NCI-H748 treated with DMSO at 0.1 percent for 48 hours (cell line): ENCODE data around the gene RNF217.
"Not testable (repeated sequence)": the region's sequence is repeated elsewhere in the genome, so short reads cannot be mapped to it uniquely, and the experiment has no call there.

Source experiments
- DNase-seq: peaks from one replicate; lab custom pipeline; 2025; lab: John Stamatoyannopoulos, UW

The RNF217 gene, protein sequence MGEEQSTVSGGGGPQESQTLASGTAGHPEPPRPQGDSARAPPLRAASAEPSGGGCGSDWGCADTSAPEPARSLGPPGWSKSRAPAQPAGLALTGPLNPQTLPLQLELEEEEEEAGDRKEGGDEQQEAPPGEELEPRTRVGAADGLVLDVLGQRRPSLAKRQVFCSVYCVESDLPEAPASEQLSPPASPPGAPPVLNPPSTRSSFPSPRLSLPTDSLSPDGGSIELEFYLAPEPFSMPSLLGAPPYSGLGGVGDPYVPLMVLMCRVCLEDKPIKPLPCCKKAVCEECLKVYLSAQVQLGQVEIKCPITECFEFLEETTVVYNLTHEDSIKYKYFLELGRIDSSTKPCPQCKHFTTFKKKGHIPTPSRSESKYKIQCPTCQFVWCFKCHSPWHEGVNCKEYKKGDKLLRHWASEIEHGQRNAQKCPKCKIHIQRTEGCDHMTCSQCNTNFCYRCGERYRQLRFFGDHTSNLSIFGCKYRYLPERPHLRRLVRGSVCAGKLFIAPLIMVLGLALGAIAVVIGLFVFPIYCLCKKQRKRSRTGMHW

DNA sequence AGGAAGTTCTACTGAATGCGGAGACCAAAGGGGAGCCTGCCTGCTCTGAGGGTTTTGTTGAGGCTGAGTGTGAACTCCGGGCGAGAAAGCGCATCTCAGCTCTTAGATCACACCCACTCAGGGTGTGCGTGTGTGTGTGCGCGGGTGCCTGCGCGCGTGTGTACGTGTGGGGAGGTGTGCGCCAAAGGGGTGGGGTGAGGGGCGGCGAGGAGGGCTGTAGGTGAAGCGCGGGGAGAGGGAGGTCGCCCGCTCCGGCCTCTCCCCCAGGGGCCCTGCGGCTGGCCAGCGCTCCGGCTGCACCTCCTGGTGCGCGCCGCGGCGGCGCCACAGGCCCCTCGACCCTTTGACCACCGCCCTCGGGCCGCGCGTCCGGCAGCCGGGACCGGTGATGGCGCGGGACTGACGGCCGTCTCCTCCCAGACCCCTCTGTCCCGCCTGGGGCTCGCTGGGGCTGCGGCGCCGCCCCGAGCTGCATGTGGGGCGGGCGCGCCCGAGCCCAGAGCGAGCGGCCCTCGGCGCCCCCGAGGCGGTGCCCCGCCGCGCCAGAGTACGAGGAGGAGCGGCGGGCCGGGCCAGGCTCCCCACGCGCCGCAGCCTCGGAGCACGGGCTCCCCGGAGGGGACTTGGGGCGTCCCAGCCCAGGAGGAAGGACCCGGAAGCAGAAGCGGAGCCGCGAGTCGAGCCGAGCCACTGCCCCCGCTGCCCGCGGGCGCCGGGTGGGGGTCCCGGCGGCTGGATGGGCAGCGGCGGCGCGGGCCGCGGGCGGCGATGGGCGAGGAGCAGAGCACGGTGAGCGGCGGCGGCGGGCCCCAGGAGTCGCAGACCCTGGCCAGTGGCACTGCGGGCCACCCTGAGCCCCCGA lies at the start of gene RNF217:
Gene RNF217, plus strand, starts transcription at position 661 of the 862 bp plus-strand sequence. Its CDS starts 108 bp downstream, at position 769.
- peak; percentile 40 for DNase-seq

DNA sequence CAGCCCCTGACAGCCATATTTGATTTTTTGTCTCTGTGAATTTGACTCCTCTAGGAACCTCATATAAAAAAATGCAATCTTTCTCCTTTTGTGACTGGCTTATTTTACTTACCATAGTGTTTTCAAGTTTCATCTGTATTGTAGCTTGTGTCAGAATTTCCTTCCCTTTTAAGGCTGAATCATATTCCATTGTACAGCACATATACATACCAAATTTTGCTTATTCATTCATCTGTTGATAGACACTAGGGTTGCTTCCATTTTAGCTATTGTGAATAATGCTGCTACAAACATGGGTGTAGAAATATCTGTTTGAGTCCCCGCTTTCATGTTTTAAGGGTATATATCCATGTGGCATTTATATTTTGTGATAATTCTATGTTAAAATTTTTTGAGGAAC lies 49.2 kb upstream of the RNF217 start:
- DNase-seq = no peak

DNA sequence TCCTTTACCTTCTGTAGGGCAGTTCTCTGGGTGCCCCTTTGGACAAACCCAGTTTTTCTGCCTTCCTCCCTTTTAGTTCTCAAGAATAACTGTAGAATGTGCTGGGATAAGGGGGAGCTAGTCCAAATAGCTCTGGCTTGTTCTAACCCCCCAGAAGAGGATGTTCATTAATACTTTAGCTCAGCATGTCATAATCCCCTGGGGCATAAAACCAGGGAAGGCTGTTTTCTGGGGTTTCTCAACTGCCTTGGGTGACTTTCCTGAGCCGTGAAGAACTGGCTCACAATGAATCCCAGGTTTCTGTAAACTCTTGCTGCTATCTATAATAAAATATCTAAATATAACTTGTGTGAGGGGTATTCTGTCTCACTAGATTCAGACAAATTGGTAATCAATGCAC lies 44.5 kb upstream of the RNF217 start:
- DNase-seq = no peak

DNA sequence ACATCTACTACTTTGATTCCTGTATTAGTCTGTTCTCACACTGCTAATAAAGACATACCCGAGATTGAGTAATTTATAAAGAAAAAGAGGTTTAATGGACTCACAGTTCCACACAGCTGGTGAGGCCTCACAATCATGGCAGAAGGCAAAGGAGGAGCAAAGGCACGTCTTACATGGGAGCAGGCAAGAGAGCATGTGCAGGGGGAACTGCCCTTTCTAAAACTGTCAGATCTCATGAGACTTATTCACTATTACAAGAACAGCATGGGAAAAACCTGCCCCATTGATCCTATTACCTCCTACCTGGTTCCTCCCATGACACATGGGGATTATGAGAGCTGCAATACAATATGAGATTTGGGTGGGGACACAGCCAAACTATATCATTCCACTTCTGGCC lies 42.5 kb upstream of the RNF217 start:
- not testable (repeated sequence) for DNase-seq

DNA sequence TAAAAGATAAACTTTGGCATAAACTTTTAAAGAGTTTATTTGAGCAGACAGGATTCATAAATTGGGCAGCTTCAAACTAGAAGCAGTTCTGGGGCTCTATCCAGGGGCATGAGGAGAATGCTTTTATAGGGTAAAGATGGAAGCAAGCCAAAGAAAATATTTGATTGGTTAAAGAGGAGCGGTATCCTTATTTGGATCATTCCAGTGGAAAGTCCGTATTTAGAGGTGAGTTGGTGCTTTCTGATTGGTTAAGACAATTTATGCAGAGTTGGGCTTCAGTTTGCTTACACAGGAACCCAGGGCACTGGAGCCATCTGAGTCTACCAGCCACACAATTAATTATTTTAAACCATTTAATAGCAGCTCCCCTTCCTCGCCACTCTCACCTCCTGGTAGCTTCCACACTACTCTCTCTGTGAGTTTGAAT lies 37.9 kb upstream of the RNF217 start:
- DNase-seq = no peak

DNA sequence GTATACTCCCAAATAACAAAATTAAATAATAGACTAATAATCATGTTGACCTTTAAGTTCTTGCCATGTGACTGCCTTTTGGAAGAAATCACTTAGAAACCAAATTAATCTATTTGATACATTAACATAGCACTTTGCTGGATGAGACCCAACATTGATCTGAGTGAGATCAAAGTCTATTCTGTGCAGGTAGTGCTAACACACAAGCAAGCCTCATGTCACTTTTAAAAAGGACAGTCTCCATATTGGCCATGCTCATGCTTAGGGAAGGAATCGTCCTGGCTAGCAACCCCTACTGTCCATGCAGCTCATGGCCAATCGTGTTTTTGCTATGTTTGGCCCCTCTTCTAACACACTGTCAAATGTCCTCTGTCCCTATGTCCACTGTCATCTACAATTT lies 35.8 kb upstream of the RNF217 start:
- DNase-seq = no peak

DNA sequence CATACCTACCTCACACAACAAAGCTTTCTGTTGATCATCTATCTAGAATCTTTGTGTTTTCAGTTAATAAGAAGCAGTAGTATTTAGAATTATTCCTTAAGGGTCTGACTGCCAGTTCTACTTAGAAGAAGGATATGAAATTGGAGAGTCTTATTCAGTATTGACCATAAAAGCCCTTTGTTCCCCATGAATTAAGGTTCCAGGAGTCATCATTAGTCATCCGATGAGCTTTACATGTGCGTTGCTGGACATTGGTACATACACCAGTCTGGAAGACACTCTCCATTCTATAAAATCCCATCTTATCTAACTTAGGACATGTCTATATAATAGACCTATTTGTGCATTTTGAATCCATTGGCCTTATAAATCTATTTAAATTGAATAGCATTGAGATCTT lies 34.4 kb upstream of the RNF217 start:
- DNase-seq = no peak

DNA sequence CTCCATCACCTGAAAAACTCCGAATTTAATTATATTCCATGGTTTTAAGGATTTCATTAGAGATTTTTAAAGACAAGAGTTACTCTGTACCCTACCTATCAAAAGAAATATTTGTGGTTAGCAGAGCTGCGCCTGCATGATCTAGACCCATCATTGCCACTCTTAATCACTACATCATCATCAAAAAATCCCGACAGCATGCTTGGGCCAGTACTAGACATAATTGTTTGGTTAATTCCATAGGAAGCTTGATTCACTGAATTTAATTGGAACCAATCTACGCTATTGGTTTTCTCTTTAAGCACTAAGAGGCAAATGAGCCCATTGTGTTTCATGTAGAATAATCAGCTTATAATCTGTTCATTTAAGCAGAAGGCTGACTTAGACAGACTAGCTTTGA lies 33.4 kb upstream of the RNF217 start:
- no peak for DNase-seq

DNA sequence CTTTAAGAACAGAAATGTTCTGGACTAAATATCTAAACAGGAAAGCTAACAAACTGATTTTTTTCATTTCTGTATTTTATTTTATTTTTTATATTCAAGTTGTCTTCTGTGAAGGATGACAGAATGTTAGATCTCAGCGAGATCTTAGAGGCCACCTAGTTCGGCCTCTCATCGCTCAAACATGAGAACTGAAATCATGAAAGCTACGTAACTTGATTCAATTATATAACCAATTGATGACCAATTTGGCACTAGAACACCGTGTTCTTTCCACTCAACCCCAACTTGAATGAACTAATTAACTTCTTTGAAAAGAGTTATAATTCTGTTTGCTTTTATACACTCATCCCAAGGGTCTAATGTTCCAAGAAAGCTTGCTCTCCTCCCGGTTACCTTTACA lies 24.6 kb upstream of the RNF217 start:
- no peak for DNase-seq

DNA sequence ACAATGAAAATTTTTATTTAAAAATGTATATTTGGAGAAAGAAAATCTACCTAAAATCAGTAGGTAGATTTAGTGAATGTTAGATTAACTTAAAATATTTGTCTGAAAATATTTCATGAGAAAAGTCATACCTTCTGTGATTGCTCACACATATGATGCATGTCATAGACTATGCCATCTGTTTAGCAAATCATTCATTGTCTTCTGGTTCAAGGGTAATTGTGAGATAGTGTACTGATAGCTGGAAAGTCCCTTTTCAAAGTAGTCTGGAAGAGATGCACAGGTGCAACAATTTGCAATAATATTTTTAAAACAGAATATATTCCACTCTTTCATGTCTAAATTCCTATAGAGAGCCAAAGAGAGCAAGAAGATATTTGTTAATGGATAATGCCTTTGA lies 21.0 kb upstream of the RNF217 start:
- DNase-seq = no peak

DNA sequence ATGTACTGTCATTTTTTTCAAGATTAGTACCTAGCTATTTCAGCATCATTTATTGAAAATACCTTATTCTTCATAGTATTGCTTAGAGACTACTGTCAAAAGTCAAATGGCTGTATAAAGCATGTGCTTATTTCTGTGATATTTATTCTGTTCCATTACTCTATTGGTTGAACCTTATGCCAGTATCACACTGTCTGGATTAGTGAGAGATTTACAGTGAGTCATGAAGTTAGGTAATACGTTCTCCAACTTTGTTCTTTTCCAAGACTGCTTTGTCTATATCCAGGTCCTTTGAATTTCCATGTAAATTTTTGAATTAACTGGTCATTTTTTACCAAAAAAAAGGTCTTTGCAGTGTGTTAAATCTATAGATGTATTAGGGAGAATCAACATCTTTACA lies 18.6 kb upstream of the RNF217 start:
- no peak for DNase-seq

DNA sequence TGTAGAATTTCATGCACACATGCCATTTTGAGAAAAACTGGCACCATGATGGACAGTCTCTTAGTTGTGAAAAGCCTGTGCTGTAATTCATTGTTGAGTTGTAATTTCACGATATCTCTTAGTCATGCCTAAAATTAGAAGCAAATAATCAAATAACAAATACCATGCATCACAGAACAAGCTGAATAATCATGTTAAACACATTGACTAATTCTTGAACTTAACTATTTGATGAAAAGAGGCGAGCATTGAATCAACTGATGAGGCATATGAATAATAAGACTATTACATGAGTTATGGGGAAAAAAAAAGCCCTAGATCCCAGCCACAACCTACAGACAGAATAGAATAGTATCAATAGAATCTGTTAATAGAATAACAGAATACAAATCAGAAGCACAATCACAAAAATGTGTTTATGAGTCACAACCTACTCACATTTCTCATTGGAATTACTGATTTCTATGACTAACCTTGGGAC lies 14.2 kb upstream of the RNF217 start:
- DNase-seq = no peak

DNA sequence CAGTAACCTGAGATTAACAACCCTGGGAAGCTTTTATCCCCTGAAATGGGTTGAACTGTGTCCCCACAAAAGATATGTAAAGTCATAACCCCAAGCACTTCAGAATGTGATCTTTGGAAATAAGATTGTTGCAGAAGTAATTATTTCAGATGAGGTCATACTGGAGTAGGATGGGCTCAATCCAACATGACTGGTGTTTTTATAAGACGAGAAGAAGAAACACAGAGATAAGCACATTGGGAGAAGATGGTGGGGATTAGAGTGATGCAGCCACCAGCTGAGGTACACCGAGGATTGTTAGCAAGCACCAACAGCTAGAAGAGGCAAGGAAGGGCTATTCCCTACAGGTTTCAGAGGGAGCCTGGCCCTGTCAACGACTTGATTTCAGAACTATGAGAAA lies 12.5 kb upstream of the RNF217 start:
- no peak for DNase-seq

DNA sequence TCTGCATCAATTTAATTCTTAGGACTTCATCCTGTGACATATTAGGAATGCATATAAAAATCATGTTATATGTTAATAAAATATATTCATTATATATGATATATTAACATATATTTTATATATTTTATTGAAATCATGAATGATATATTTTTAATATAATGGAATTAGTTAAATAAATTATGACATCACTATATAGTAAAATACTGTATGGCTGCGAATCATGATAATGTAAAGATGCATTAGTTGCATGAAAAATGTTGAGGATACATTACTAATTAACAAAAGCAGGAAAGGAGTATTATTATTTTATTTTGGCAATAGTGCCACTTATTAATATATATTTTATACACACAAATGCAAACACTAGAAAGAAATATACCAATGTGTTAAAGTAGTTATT lies 8.4 kb upstream of the RNF217 start:
- no peak for DNase-seq

DNA sequence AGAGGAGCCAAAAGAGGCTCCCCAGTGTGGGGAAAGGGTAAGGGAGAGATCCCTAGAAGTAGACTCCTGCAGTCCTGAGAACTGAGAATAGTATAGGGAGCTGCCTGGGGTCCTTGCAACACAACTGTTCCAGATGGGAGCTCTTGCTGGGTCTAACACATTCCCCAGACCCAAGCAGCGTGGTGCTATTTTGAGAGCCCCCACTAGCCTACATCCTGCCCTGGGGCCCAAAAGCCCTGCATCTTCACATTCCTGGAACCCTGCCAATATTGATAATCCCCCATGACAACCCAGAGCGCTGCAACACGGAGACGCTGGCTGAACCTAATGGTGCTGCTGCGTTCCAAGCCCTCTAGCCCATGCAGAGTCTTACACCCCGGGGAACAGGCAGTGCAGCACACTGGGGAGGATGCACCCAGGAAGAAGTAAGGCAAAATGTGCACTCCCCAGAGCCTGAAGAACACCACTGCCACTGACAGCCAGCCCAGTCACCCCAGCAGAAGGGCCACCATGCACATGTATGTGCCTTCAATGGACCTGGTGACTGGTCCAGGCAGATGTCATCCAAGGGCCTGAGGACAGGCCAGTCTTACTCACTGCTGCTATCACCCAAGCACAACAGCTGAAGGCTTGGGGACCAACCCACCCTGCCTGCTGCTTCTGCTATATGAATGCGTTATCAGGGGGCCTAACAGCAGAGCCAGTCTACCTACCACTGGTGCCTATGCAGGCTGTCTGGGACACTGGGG lies 7.0 kb upstream of the RNF217 start:
- DNase-seq = no peak

DNA sequence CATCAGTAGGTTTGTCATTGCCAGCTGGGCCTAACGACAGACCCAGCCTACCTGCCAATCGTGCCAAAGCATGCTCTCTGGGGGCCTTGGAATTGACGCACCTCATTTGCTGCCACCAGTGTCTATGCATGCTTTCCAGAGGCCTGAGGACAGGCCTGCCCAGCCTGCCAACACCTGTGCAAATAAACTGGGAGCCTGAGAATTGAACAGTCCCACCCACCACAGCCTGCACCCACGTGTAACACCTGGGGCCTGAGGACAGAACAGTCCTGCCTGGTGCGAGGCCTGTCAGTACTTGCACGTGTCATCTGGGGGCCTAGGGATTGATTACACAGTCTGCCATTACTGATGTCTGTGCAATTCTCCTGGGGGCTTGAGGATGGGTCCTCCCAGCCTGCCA lies 6.2 kb upstream of the RNF217 start:
- no peak for DNase-seq

DNA sequence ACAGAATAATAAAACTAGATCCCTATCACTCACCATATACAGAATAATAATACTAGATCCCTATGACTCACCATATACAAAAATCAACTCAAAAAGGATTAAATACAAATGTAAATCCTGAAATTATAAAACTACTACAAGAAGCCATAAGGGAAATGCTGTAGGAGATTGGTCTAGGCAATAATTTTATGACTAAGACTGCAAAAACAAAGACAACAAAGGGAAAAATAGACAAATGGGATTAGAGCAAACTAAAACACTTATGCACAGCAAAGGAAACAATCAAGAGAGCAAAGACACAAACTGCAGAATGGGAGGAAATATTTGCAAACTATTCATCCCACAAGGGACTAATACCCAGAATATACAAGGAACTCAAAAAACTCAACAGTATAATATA lies 4.1 kb upstream of the RNF217 start:
- no peak for DNase-seq

DNA sequence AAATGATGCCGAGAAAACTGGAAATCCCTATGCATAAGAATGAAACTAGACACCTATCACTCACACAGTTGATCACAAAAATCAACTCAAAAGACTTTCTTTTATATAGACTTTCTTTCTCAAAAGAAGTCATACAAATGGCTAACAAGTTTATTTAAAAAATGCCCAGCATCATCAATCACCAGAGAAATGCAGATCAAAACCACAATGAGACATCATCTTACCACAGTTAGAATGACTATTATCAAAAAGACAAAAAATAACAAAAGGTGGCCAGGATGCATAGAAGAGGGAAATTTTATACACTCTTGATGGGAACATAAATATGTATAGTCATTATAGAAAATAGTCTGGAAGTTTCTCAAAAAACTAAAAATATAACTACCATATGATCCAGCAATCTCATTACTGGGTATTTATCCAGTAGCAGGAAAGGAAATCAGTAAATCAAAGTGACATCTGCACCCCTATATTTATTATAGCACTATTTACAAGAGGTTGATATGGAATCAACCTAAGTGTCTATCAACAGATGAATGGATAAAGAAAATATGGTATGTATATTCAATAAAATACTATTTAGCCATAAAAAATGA lies 3.4 kb upstream of the RNF217 start:
- no peak for DNase-seq

DNA sequence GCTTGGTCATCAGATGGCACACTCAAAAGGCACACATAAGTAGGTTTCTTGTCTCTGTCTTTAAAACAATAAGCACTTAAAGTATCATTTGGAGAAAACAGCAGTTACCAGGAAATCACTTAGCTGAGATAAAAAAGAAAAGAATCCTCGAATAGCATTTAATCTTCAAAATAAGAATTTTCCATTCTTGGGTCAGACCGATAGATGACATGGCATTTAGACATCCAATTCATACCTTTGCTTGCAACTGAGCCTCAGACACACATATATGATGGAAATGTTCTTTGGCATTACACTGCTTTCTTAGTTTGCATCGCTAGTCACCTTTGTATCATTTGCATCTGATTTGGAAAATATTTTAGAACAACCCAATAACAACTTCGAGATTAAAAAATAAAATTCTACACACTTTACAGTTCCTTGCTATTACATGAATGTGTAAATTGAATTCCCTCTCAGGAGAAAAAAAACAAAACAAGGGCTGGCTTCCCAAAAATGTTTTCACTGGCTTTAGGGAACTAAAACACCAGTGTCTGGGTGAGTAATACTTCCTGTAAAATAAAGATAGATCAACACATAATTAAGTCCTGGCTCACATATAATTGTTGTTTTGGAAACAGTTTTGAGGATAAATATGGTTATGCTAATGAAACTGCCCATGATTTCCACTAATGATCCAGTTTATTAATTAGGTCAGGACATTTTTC lies 1.3 kb upstream of the RNF217 start:
- DNase-seq = no peak

DNA sequence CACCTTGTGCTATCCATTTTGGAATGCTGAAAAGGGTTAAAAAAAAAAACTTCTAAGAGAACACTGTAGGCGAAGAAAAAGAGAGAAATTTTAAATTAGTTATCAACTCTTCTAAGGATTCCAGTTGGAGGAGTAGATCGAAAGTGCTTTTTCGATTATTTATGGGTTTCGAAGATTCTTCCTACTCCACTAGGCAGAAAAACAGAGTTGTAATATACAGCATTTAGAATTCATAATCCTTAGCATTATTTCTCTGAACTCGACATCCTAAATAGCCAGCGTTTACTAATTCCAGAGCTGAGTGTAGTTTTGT lies 817 bp upstream of the RNF217 start:
- no peak for DNase-seq
